Measurements from ENCODE around the gene AQP1.

Gene AQP1

DNA sequence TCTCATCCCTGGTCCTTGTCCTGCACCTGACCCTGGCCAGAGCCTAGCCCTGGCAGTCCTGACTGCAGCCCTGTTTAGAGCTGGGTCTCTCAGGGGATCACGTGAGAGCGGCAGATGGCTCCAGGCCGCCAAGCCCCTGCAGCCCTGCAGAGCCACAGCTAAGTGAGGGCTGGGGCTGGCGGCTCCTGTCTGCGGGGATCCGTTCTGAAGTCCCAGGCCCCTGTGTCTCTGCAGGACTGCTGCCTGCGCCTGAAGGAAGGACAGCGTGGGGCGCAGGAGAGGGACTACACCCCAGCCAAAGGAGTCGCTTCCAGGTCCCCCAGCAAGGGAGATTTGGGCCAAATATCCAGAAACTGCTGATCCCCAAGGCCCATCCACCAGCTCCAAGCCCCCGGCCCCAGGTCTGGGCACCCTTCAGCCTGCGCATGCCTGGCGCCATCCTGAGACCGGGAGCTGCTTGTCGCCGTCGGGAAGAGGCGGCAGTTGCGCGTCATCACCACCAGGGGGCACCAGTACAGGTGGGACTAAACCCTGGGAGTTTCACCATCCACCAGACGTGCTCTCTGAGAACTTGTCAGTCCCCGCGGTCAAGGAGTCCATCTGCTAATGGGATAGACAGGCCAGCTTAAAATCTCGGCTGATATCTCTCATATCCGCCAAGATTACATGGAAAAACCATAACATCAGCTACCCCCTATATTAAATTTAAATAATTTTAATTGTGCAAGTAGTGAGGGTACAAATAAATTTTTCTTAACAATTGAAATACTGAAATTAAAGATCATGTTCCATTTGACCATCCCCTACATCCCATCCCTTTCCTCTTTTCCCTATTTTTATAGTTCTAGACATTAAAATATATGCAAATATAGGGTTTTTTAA lies 27.0 kb downstream of the AQP1 start:
- peak; percentile 33 for DNase-seq

DNA sequence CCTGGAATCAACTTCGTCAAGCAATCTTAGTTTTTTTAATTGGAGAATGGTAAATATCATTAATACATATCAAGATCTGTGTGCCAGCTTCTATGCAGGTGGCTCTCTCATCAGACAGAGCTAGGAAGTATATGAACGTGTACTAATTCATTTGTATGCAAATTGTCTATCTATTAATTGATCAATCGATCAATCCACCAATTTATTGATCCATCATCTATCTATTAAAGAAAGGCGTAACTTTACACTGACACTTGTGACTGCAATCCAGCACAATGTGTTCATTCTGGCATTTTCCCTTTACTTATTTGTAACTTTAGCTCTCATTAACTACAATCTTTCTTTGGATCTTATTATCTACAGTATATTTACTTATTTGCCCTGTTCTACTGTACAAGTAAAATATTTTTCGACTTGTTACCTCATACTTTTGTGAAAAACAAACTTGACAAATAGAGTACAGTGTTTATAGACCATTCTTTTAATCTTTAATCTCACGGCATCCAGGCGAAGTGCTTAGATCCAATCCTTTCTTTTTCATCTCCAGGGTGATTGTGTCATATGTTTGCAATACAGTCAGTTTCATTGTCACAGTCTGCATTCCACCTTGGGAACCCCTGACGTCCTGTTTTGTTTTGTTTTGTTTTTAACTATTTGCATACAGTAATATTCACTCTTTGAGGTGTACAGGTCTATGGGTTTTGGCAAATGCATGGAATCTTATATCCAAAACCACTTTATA lies 30.1 kb downstream of the AQP1 start:
- DNase-seq: no peak

DNA sequence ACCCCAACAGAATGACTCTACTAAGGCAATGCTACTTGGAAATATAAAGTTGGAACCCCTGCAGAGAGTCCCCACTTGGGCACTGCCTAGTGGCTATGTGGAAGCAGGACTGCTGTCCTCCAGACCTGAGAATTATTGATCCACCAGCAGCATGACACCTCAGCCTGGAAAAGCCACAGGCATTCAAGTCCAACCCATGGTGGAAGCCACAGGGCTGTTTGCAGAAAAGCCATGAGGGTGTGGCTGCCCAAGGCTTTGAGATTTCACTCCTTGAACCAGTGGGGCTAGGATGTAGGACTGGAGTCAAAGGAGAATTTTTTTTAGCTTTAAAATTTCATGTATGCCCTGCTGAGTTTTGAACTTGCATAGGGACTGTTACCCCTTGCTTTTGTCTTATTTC lies 38.5 kb downstream of the AQP1 start:
- DNase-seq: no peak

DNA sequence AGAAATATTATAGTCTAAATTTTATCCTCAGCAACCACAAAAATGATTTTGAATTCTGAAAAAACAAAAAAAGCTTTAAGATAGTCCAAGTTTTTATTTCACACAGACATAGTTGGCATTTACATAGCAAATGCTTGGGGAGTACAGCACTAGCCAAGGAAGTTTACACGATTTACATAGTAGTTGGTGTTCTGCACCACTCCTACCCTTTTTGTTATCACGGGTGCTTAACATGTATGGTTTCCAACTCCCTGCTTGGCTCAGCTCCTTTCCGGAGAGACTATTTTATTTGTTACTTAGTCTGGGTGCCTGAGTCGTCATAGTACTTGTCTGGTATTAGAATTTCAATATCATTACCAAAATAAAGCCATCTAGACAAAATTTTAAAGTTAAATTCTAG lies 43.3 kb downstream of the AQP1 start:
- no peak for DNase-seq

DNA sequence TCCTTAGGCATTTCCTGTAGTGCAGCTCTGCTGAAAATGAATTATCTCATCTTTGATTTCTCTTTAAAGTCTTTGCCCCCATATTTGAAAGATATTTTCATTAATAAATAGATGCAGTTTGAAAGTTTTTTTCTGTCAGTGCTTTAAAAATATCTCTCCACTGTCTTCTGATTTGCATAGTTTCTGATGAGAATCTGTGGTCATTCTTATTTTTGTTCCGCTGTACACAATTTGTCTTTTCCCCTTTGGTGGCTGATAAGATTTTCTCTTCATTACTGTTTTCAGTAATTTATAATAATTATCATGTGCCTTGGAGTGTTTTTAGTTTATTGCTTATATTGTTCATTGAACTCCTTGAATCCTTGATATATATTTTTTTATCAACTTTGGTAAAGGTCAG lies 45.1 kb downstream of the AQP1 start:
- no peak for DNase-seq

DNA sequence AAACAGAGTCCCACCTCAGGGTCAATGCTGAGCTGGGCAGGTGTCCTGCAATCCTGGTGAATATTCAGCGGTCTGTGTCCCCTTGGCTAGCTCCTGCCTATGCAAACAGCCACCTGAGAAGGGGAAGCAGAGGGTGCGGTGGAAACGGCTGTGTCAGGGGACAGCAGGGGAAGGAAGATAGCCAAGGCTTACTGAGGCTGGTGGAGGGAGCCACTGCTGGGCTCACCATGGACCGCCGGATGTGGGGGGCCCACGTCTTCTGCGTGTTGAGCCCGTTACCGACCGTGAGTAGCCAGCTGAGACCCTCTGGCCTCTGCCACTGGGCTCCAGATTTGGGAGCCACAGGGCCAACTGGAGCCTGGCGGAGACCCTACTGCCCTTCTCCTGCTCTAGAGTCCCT lies 52.2 kb downstream of the AQP1 start, which contains the start of gene GHRHR:
Gene GHRHR (plus strand): TSS at position 112 of the 400 bp plus-strand sequence. CDS start 116 bp downstream, at position 228.
- DNase-seq: no peak

DNA sequence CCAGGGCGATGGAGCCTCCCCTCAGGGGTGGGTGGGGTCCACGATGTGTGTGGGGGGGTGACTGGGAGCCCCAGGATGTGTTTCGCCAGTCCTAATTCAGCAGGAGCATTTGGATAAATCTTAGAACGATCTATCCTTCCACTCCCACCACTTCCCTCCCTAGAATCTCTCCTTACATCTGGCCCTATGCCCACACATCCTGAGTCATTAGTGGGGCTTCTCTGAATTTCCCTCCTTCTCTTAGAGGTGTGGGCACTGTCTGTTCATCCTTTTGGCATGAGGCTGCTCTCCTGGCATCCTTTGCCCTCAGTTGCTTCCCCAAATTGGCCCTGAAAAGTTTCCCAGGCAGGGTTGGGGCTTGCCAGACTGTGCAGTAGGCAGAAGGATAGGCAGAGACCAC lies 53.7 kb downstream of the AQP1 start:
- no peak for DNase-seq

DNA sequence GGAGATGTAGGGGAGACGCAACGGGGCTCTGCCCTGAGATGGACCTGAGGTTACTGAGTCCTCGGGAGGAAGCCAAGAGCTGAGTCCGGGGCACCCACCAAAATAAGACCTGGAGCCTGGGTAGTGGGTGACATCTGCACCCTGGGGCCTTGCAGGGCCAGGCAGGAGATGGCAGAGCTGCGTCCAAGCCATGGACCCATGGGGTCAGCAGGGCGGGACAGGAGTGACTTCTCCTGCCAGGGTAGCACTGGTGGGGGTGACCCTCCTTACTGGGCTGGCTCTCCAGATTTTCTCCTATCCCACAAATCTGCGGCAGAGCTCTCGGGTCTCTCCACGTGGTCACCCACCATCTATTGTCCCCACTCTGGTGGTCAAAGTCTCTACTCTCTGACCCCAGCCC lies 54.2 kb downstream of the AQP1 start:
- no peak for DNase-seq

DNA sequence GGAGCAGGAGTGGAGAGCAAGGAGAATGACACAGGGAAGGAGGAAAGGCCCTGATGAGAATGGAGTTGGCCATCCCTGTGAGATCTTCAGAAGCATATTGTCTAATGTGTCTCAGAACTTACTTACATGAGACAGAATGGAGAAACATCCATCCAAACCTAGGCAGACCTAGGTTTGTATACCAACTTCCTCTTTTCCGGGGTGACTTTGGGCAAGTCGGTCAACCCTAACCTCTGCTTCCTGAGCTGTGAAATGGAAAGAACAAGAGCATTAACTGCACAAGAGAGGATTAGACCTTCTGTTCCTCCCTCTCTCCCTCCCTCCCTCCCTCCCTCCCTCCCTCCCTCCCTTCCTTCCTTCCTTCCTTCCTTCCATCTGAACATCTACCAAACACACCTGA lies 56.6 kb downstream of the AQP1 start:
- DNase-seq: no peak

DNA sequence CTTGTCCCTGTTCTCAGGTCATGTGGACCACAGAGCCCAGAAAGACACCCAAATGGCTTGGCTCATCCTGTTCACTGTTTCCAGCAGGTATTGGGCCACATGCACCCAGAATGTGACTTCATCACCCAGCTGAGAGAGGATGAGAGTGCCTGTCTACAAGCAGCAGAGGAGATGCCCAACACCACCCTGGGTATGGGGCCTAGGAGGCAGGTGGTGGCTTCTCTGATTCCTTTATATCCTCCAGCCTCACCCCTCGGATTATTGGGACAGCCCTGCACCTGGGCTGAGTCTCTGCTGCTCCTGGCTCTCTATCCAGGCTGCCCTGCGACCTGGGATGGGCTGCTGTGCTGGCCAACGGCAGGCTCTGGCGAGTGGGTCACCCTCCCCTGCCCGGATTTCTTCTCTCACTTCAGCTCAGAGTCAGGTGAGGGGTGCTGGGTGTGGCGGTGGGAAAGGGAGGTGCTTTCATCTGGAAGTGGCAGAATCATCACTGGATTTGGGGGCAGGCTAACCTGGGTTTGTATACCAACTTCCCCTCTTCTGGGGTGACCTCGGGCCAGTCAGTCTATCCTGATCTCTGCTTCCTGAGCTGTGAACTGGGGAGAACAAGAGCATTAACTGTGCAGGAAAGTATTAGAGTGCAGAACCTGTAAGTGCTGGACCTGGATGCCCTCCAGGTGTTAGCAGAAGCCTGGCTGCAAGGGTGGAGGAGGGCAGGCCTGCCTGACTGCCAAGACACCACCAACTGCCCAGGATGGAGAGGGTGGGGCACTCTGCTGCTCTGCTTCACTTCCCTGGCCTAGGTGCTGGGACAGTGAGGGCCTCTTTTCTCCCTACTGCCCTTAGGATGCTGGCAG lies 57.3 kb downstream of the AQP1 start:
- no peak for DNase-seq

DNA sequence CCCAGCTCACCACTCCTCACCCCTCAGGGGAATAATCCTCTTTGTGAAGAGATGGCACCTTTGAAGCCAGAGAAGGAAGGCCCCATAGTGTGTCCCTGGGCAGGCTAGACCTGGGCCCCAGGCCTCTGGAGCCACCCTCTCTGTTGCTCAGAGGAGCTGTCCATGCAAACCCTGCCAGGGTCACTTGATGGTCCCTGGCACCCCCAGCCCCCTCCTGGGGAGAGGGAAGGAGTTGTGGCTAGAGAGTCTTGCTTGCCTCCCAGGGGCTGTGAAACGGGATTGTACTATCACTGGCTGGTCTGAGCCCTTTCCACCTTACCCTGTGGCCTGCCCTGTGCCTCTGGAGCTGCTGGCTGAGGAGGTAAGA lies 57.9 kb downstream of the AQP1 start:
- DNase-seq: no peak

DNA sequence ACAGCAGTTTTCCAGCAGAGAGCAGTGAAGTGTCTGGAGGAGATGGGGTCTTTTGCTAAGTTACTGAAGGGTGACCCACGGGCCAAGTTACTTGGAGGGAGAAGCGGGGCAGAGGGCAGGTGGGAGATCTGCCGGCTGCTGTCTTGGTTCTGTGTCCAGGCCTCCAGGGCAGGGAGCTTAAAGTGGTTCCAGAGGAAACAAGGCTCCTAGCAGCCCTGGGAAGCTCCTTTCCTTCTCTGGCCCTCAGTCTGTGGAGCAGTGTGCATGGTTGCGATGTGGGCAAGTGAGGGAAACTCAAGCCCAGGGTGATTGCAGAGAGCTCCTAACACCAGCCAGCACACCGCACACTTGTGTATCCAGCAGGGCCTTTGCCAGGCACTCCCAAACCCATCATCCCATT lies 58.4 kb downstream of the AQP1 start:
- no peak for DNase-seq

DNA sequence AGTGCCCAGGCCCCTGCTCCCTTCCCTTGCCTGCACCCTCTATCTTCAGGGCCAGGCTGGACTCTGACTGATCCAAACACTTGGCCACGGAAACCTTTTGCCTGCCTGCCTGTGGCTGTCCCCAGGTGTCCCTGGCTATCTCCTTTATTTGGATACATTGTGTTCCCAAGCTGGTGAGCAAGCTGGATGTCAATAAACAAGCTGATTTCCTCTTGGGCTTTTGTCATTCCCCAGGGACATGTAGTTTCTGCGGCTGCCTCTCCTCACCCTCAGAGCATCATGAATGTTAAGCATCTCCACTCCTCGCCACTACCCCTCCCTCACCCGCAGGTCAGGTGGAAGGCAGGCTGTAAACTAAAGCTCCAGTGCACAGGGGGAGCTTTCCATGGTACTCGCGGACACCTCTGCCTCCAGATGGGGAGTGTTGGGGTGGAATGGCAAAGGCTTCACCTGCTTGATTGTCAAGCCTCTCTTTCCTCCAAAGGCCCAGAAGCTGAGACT lies 59.0 kb downstream of the AQP1 start:
- DNase-seq: no peak

DNA sequence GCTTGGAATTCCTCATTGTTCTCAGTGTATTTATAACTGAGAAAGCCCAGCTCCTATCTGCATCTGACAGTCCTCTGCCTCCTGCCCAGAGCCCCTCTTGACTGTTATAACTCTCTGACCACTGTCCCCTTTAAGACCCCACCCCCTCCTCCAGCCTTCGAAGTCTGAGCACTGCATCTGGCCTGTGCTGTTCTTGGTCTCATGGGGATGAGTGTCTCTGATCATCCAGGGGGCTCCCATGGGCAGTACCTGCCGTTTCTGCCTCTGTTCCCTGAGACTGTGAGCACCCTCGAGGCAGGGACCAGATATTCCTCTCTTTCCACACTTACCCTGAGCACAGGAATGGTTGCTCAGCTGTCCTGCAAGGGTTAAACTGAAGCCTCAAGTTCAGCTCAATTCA lies 59.8 kb downstream of the AQP1 start:
- DNase-seq: no peak

DNA sequence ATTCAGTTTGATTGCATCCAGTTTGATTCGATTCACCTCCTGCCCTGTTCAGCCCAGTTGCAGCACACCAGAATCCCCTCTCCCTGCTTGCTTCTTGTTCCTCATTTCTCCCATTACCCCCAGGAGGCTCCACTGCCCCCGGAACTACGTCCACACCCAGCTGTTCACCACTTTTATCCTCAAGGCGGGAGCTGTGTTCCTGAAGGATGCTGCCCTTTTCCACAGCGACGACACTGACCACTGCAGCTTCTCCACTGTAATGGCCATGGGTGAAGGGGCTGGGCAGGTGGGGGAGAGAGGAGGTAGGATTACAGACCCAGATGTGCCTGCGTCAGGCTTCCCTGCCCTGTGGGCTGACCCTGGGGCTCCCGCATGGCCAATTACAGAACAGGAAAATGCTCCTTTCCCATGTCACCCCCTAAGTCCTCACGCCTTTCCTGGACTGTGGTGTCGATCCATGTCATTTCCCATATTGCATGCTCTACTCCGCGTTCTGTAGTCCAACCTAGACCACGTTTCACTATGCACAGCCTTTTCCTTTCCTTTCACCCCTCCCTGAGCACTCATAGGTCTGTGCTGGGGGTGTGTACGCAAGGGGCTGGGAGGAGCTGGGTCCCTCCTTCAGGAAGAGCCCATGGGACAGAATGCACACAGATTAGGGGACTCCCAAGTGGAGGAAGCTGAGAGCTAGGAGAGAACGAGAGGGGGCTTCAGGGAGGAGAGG lies 60.3 kb downstream of the AQP1 start:
- DNase-seq: no peak

DNA sequence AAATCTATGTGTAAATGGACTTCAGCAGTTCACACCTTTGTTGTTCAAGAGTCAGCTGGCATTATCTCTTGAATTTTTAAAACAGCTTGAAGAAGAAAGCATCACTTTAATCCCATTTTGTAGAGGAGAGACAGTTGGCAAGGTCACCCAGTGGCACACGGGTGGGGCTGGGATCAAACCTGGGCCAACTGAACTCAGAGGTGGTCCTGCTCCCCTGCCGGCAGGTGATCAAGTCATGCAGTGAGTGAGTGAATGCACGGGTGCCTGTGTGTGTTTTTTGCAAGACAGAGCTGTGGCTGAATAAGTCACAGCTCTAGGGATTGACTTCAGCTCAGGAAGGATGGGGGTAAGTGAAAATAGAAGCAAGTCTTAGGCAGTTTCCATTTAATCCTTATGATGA lies 61.6 kb downstream of the AQP1 start:
- DNase-seq: no peak

DNA sequence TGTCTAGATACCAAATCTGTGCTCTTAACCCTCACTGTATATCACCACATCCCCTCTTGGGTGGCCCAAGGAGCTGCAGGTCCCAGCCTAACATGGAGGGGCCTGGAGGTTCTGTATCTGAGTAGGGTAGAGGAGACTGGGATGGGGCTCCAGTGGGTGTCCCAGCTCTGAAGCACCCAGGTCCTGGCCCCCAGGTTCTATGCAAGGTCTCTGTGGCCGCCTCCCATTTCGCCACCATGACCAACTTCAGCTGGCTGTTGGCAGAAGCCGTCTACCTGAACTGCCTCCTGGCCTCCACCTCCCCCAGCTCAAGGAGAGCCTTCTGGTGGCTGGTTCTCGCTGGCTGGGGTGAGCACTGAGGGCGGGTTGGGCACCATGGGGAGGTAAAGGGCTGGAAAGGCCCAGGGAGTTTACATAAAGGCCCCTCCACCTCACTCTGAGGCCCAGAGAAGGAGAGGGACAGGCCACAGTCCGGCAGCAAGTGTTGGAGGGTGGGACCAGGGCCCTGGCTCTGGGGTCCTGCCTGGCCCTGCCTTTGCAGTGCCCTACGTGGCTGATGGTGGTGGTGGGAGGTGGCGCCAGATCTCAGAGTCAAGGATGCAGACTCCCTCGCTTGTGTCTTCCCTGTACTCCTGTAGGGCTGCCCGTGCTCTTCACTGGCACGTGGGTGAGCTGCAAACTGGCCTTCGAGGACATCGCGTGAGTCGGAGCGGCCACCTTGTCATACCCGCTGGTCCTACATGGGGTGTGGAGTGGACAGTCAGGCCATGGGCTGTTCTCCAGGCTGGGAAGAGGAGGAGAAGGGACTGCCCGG lies 62.3 kb downstream of the AQP1 start:
- no peak for DNase-seq

DNA sequence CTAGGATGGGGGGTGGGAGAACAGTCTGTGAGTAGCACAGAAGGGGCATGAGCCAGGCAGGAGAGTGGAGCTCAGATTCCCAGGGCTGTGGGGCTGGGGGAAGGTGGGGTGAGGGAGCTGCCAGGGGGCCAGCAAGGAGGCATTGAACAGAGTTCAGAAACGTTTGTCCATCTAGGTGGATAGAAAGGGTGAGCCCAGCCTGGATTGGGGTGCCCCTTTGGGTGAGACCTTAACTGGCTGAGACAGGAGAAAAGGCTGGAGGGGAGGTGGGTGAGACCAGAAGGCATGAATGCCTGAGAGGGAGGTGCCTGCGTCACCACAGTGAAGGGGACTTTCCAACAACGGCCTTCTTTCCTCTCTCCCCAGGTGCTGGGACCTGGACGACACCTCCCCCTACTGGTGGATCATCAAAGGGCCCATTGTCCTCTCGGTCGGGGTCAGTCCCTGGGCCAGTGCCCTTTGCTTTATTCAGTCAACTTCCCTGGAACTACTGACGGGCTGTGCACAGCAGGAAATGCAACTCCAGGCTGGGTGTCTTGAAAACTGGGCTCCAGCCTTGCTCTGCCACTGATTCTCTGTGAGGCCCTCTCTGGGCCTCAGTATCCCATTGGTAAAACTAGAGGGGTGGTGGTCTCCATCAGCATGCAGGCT lies 63.1 kb downstream of the AQP1 start:
- DNase-seq: no peak
